ENCODE results near the gene BARX1.
"Not testable (repeated sequence)": the region's sequence is repeated elsewhere in the genome, so short reads cannot be mapped to it uniquely, and the experiment has no call there.

DNA sequence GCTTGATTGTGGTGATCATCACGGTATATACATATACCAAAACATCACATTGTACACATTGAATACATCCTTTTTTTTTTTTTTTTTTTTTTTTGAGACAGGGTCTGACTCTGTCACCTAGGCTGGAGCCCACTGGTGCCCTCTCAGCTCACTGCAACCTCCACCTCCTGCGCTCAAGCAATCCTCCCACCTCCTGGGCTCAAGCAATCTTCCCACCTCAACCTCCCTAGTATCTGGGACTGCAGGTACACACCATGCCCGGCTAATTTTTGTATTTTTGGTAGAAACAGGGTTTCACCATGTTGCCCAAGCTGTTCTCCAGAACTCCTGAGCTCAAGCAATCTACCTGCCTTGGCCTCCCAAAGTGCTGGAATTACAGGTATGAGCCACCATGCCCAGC, 8.3 kb upstream of the BARX1 start:
- TF ChIP-seq, protein P1, sequence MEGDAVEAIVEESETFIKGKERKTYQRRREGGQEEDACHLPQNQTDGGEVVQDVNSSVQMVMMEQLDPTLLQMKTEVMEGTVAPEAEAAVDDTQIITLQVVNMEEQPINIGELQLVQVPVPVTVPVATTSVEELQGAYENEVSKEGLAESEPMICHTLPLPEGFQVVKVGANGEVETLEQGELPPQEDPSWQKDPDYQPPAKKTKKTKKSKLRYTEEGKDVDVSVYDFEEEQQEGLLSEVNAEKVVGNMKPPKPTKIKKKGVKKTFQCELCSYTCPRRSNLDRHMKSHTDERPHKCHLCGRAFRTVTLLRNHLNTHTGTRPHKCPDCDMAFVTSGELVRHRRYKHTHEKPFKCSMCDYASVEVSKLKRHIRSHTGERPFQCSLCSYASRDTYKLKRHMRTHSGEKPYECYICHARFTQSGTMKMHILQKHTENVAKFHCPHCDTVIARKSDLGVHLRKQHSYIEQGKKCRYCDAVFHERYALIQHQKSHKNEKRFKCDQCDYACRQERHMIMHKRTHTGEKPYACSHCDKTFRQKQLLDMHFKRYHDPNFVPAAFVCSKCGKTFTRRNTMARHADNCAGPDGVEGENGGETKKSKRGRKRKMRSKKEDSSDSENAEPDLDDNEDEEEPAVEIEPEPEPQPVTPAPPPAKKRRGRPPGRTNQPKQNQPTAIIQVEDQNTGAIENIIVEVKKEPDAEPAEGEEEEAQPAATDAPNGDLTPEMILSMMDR (IDR thresholded peaks at IDR 0.05; ENCODE audit: poor library complexity, severe bottlenecking): not testable (repeated sequence)
- TF ChIP-seq POLR2AphosphoS5 (IDR thresholded peaks at IDR 0.05); SMC3 (conservative IDR thresholded peaks at IDR 0.05; ENCODE audit: poor library complexity): not testable (repeated sequence)

All from neural cell (in vitro differentiated cells).